G401.6 (cell line): ENCODE measurements around the gene IPO9.
A peak's percentile ranks its signal among the peaks of the same experiment; 100 is the strongest.
"Not testable (repeated sequence)": the region's sequence is repeated elsewhere in the genome, so short reads cannot be mapped to it uniquely, and the experiment has no call there.

Experiments
- FAIRE-seq: peaks from 2 replicates; lab custom pipeline; 2012; peaks lifted over from hg19 to GRCh38; lab: Jason Lieb, UNC

The IPO9 gene

DNA sequence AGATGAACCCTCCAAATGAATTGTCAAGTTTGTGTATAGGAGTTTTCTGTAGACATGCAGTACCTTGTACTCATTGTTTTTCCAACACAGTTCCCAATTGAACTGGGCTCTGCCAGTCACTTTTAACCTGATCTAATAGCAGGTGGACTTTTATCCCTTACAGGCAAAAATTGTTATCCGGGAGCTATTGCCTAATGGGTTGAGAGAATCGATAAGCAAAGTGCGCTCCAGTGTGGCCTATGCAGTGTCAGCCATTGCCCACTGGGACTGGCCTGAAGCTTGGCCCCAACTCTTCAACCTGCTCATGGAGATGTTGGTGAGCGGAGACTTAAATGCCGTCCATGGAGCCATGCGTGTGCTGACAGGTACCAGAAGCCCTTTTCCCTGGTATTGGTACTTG, 19.3 kb downstream of the IPO9 start:
- FAIRE-seq = no peak

DNA sequence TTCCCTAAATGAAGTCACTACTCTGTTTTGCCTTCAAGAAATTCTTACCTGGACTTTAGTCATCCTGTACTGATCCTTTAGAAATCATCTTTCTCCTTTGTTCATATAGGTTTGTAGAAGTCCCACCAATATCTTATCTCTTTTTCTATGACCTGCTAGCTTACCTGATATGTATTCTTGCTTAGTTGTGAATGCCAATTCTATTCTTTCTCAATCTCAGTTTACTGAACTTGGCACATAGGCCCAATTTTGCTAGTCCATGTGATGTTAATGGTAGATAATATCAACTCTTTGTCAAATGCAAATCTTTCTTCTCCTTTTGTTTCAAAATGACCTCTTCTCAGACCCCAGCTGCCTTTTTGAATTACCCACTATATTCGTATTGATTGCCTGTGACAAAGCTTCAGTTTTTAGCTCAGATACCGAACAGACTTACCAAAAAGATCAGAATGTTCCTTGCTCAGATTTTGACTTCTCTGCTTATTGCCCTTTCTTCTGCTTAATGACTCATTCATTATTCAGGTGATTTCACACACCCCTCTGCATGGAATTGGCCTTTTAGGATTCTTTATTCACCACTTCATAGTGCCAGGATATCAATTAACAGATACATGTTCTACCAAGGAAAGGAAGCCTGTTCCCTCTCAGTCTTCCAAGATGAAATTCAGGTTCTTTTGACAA, 20.6 kb downstream of the IPO9 start:
- FAIRE-seq = no peak

DNA sequence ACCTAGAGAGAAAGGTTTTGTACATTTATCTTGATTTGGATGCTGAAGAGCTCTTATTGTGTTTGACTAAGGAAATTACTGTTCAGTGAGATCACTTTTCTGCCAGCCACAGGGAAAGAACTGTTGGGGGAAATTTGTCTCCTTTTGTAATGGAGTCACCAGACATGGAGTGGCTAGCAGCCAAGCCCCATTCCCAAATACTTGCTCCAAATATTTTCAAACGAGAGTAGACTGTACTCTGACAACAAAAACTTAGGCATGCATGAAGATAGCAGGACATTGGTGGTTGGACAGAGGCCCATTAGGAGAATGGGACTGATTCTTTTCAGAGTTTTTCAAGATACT, 21.1 kb downstream of the IPO9 start:
- FAIRE-seq = no peak

DNA sequence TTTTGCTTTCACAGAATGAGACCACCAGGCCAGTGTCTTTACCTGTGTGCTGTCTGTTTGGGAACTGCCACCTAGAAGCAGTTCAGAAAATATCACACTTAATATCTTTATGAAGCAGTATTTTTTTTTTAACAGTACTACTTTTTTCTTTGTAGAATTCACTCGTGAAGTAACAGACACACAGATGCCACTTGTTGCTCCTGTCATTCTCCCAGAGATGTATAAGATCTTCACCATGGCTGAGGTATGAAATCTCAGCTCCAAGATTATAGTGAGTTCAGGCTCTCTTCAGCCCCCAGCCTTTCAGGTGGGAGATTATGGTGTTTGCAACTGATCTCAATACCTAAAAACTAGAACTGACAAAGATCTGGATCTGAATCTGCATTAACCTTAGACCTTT, 23.0 kb downstream of the IPO9 start:
- no peak for FAIRE-seq

DNA sequence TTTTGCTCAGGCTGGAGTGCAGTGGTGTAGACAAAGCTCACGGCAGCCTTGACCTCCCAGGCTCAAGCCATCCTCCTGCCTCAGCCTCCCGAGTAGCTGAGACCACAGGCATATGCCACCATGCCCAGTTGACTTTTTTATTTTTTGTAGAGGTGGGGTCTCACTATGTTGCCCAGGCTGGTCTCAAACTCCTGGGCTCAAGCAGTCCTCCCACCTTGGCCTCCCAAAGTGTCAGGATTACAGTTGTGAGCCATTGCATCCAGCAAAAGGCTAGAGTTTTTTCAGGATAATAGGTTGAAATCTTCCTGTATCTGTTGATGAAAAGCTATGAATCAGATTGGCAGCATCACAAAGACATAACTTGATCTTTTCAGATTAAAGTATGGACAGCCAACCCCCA, 27.8 kb downstream of the IPO9 start:
- FAIRE-seq = not testable (repeated sequence)

DNA sequence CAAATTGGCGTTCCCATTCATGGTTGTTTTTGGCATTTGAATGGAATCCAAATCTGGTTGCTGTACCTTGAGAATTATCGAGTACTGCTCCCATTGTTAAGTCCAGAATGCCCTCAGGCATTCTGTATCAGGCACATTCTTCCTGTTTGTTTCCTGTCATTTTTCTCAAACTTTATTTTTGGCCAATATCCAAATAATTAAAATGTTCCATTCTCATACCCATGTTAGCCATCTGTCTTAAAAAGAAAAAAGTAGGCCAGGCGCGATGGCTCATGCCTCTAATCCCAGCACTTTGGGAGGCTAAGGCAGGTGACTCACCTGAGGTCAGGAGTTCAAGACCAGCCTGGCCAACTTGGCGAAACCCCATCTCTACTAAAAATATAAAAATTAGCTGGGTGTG, 30.5 kb downstream of the IPO9 start:
- FAIRE-seq = no peak

DNA sequence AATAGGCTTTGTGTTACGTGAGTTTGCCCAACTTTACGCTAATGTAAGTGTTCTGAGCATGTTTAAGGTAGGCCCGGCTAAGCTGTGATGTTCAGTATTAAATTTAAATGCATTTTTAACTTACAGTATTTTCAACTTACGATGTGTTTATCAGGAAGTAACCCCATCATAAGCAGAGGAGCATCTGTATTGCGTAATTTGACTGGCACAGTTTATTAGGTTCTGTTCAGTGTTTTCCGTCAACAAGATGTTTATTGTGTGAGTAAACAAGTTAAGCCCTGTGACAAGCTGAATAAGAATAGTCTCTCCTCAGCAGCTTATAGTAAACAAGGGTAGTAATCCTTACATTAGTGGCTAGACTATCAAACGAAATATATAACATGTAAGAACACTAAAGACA, 32.5 kb downstream of the IPO9 start:
- no peak for FAIRE-seq

DNA sequence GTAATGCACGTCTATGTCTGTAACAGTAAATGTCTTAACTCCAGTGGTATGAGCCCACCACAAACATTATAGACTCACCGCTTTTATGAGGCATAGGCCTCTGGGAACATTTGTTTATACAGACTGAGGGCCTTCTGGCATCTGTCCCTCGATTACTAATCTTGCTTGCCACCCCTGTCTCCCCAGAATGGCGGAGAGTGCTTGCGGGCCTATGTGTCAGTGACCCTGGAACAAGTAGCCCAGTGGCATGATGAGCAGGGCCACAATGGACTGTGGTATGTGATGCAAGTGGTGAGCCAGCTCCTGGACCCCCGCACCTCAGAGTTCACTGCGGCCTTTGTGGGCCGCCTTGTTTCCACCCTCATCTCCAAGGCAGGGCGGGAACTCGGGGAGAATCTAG, 41.4 kb downstream of the IPO9 start:
- FAIRE-seq = no peak

DNA sequence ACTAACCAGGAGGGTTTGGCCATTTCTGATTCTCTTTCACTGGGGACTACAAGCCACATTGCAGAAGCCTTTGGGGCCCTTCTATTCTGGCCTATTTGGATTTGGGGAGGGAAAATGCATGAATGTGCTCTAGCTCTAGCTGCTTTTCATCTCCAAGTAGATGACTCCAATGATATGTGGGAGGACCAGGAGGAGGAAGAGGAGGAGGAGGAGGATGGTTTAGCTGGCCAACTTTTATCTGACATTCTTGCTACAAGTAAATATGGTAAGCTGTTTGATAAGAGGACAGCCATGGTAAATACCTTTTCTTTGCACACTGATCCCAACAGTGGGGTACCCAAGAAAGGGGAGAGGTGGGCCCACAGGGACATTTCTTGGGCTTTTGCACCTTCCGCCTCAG, 45.7 kb downstream of the IPO9 start:
- no peak for FAIRE-seq

DNA sequence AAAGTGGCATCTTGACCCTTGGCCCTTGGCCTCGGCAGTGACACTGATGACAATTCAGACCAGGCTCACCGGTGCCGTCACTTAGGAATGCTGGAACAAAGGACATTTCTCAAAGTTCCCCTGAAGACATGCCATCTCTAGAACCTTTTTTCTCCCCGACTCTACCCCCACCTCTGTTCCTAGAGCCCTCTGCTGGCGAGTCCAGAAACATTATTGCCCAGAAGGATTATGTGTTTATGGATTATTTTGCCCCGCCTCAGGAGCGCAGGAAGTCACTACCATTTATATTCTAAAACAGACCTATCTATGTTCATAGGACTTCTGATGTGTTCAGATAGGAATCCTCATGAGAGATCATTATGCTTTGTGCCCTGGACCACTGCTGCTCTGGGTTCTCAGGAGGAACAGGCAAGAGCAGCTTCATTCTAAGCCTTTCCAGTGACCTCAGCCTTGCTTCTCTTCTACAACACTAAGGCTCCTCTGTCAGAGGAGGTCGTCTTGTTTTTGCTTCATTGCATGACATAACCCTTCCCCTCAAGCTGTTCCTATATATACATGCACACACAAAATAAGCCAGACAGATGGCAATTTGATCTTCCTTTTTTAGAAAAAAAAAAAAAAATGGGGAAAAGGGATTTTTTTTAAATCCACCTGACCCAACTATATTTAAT, 47.3 kb downstream of the IPO9 start:
- FAIRE-seq = no peak

DNA sequence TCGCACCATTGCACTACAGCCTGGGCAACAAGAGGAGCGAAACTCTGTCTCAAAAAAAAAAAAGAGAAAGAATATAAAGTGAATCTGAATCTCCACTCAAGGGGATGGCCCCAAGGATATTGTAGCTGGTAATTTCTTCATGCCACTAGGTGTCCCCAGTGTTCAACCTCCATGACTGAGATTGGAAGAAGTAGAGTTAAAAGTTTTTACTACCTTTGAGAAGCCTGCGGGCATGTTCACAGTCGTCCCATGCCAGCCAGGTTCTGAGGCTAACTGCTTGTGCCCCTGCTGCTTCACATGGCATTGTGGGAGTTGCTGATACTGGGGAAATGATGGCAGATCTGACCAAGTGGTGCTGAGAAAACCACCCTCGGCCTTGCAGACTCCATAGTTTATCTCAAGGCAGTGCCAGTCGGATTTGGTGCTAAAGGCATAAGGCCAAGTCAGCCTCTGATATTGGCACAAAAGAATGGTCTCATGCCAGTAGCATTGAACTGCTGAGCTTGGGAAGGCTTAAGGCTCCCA, 49.0 kb downstream of the IPO9 start:
- FAIRE-seq = peak; percentile 93

DNA sequence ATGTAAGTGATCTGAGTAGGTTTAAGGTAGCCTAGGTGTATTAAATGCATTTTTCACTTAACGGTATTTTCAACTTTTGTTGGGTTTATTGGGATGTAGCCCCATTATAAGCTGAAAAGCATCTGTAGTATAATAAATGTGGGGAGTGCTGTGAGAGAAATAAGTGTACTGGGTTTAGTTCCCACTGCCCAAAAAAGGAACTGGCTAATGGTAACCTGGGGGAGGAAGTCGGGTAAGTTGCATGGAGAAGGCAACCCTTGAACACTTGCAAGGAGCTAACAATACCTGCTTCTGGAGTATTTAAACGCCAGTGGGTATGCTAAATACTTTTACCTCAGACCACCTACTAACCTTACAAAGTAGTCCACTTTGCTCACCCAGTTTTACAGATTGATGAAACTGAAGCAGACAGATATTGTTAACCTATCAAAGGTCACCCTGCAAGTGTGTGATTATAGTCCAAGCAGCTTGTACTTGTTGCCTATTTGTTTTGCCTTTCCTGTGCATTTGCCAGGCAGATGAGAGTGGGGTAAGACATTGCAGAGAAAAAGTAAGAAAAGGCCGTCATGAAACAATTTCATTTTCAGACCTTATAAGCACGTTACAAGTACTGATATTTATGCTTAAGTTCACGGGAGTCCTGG, 52.1 kb downstream of the IPO9 start:
- no peak for FAIRE-seq

DNA sequence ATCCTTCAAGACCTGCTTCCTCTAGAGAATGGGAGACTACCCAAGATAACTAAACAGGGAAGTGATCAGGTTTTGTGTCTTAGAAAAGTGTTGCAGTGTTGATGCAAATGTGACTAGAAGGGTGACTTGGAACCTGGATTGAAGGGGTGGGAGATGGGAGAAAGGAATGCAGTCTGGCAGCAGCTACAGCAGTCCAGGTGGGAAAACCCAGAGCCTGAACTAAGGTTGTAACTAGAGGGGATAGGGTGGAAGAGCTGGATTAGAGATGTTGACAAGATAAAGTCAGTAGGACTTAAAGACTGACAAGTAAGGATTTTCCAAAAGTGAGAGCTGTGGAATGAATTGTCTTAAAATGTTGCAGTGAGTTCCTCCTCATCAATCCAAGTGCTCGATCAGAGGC, 52.7 kb downstream of the IPO9 start:
- no peak for FAIRE-seq

DNA sequence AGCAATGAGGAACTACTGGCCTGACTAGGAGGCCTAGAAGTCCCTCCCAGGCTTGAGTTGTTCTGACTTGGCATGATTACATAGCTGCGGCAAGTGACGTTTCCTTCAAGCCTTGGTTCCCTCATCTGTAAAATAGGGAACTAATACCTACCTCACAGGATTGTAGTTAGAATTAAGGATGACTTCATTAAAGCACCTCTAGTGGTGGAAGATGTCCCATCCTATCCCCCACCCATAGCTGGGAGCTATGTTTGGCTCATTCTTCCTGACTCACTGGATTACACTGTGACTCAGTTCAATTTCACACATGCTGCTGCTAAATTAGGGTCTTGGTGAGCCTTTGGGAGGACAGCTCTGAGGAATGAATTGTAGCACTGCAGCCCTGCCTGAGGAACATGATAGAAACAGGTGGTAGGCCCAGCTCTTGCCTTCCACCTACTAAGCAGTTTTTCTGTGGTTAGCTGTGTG, 53.7 kb downstream of the IPO9 start:
- FAIRE-seq = no peak

DNA sequence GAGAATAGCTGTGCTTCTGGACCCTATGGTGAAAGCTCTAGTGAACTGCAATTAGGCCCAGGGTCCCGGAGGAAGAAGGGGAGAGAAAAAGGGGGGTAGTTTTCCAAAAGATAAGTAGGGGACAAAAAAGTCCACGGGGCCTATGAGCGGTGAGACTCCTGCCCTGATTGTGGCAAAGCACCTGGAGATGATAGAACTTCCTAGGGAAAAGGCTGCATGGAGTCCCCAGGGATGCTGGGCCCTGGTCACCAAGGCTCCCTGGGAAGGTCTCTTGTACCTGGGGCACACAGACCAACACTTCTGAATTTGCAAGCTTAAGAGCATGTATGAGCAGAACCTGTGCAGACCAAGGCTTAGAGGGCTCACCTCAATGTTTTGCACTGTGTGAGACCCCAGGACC, 54.3 kb downstream of the IPO9 start:
- FAIRE-seq = no peak

DNA sequence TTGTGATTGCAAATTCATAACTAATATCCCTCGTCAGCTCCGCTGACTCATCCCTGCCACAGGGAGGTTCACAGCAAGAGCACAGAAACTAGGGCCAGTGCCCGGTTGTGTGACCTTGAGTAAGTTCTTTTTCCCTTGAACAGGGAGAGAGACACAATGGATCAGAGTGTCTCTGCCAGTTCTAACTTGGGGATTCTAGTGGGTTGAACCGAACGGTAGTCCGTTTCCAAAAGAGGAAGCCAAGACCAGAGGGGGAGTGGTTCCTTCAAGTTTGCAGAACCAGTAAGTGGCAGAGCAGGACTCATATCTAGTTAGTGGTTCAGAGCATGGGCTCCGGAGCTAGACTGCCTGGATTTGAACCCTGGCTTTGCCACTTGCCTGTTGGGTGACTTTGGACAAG, 54.8 kb downstream of the IPO9 start:
- FAIRE-seq = no peak

DNA sequence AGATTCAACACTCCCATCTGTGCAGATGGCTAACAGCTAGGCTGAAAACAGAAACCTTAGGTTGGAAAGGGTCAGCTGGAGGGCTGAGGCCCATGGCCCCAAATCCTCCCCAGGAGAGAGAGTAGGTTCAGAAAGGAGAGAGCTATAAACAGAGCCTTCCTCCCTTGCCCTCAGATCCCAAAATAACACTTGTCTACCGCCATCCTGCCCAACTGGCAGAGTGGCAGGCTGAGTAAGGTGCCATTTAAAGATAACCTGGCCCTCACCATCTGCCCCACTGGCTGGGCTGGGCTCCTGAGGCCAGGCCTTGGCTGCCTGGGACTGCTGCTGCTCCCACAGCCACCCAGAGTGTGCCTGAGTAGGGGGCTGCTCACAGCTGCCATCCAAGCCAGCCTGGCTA, 55.5 kb downstream of the IPO9 start:
- no peak for FAIRE-seq

DNA sequence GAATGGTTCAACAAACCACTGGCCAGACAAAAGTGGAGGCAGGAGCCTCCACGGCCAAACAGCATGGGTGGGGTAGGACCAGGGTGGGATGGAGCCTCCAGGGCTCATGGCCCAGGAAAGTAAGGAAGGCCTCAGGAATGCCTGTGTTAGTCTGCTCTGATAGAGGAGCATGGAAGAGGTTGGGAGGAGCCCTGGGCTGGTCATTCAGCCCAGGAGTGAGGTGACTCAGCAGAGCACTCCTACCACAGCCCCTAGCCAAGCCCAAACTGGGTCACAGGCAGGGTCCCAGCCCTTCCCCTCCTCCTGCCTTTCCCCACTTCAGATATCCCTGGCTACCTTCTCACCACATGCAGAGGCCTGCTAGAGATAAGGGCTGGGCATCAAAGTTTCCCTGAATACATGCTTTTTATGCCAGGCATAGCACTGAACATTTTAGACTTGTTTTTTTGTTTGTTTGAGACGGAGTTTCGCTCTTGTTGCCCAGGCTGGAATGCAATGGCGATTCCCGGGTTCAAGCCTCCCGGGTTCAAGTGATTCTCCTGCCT, 56.6 kb downstream of the IPO9 start:
- FAIRE-seq = no peak

DNA sequence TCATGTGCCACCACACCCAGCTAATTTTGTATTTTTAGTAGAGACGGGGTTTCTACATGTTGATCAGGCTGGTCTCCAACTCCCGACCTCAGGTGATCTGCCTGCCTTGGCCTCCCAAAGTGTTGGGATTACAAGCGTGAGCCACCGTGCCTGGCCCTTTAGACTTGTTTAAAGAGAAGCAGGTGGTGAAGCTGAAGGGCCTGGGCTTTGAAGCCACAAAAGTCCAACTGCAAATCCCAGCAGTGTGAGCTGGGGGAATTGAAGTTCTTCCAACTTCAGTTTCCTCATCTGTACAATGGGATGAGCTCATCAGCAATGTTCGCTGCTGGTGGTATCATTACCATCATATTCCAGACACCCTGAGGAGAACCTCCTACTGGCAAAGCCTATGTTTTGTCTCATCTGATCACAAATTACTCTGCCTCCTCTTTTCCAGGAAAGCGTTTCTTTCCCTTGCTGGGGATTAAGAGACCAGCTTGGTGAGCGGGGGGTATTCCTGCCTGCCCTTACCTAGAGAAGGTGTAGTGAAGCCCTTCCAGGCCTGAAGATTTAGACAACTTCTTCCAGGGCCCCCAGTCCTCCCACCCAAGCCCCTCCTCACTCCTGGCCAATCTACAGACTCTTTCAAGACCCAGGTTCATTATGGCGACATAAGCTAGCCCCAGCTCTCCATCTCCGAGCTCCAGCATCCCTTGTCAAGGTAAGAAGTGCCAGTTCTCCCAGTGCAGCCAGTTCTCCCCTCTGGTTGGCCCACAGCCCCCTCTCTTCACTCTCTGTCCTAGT, 57.3 kb downstream of the IPO9 start:
- FAIRE-seq = no peak

DNA sequence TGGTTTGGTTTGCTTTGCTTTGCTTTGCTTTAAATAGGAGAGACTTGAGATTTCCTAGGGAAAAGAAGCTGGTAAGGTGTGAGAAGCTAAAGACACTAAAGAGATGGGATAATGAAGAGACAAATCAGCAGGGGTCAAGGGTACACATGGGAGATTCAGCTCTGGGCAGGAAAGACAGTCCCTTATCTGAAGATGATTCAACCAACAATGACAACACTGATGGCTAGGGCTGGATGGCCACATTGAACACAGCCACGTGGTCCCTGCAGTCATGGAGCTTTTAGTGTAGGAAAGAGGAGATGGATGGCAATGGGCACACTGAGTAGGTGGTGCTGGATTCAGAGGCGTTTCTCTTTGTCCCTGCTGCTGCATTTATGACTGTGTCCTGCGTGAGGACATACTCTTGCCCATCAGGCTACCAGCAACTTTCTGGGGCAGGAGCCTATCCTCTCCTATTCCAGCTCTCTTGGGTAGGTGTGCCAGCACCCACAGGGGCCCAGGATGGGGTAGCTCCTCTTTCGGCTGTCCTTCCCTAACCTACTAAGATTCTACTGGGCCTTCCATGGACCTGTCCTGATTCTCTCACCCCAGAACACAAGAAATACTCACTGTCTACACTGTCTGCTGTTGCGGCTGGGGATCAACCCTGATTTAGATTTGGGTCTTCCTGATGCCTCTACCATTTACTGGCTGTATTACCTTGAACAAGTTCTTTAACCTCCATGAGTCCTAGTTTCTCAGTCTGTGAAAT, 58.3 kb downstream of the IPO9 start:
- no peak for FAIRE-seq

DNA sequence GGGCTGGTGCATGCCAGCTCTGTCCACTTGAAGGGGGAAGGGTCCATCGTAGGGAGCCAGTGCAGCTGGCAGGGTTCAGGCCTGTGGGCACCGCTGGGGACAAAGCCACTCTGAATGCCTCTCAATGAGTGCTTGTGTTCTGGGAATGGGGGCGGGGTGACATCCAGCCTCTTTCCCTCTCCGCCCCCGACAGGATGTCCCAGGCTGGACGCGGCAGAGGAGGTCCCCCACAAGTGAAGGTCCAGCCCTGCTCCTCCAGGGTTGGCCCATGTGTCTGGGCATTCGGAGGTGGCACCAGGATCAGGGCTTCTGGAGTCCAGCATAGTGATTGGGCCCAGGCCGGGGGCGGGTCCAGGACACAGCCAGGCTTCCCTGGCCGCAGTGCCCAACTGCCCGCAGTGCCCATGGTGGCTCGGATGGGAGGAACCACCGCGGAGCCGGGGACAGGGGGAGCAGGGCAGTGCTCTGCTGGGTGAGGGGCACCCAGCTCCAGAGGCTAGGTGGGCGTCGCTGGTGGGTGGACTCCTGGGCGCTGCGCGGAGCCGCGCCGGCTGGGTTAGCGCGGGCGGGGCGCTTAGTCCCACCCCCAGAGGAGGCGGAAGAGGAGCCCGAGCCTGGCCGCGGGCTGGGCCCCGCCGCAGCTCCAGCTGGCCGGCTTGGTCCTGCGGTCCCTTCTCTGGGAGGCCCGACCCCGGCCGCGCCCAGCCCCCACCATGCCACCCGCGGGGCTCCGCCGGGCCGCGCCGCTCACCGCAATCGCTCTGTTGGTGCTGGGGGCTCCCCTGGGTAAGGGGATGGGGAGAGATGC, 59.5 kb downstream of the IPO9 start, which contains the start of gene SHISA4:
SHISA4 (plus strand) TSS at position 617 of the 808 bp plus-strand sequence; CDS start at position 714, 97 bp downstream.
- FAIRE-seq = no peak
